Small intestine (tissue), 7 donors: Measurements from ENCODE around the gene SULT1A3. TPM values are rescaled to one million over a fixed set of nuclear protein-coding genes. Genes with fewer than 3 reads are reported as not detected.
"Not testable (repeated sequence)": the region's sequence is repeated elsewhere in the genome, so short reads cannot be mapped to it uniquely, and the experiment has no call there.

Source experiments
- DNase-seq, 2 donors: peaks; one replicate each; pipeline versions ENCODE4 v3.0.0 to v3.0.0-alpha.2; 2013
- FAIRE-seq: peaks from 2 replicates; lab custom pipeline; 2012; peaks lifted over from hg19 to GRCh38; lab: Jason Lieb, UNC
- H3K27ac ChIP-seq, 3 donors: one replicate each; pipeline ENCODE4 v1.5.1; 2013; ENCODE audit warnings: low read length in 2 of 3, mild to moderate bottlenecking in 2 of 3, control low read depth in 1 of 3, inconsistent platforms in 1 of 3, low read depth in 1 of 3, moderate library complexity in 1 of 3
- H3K27me3 ChIP-seq, 3 donors: one replicate each; pipeline ENCODE4 v1.6.1; 2013; ENCODE audit warnings: low read length in 3 of 3, inconsistent platforms in 1 of 3; ENCODE audit not compliant: control insufficient read depth in 3 of 3, insufficient read depth in 3 of 3
- H3K36me3 ChIP-seq, 3 donors: one replicate each; pipeline ENCODE4 v1.6.1; 2013; ENCODE audit warnings: low read length in 3 of 3, inconsistent platforms in 1 of 3, low read depth in 1 of 3, mild to moderate bottlenecking in 1 of 3, moderate library complexity in 1 of 3; ENCODE audit not compliant: control insufficient read depth in 3 of 3, insufficient read depth in 2 of 3
- H3K4me1 ChIP-seq, 3 donors: one replicate each; pipeline ENCODE4 v1.6.1; 2013; ENCODE audit warnings: low read length in 2 of 3, inconsistent platforms in 1 of 3, low read depth in 1 of 3, mild to moderate bottlenecking in 1 of 3, moderate library complexity in 1 of 3; ENCODE audit not compliant: control insufficient read depth in 3 of 3, insufficient read depth in 2 of 3
- H3K4me3 ChIP-seq, 3 donors: one replicate each; pipeline ENCODE4 v1.5.1; 2013; ENCODE audit warnings: low read length in 3 of 3, control low read depth in 1 of 3, inconsistent platforms in 1 of 3, low read depth in 1 of 3, mild to moderate bottlenecking in 1 of 3, moderate library complexity in 1 of 3
- H3K9me3 ChIP-seq, 2 donors: one replicate each; pipeline ENCODE4 v1.6.1; 2013; ENCODE audit warnings: low read depth in 1 of 2, low read length in 1 of 2; ENCODE audit not compliant: control insufficient read depth in 2 of 2, insufficient read depth in 1 of 2
- WGBS, 3 donors: extraction: QIAGEN DNeasy Blood & Tissue Kit; methylation state at CpG; one replicate each; pipeline ENCODE4 v1.1.7; 2013; 5-methylcytosine and 5-hydroxymethylcytosine counted together
- polyA plus RNA-seq, 4 donors: library from polyadenylated mRNA; stranded (reverse) in 3 of 4; unstranded in 1 of 4; fragments of 200-250 nt in 3 of 4; fragments of 120-200 nt in 1 of 4; gene quantifications; one replicate each; pipeline versions ENCODE4 v1.2.1 to v1.2.3, GENCODE V29; 2013
- donor health status: healthy with polysubstance abuse.
- donor health status: control.
- donor health status: control.
- donor health status: Bipolar disorder and iron deficiency.
- donor health status: healthy.

Gene SULT1A3
- polyA plus RNA-seq, 4 donors = 34.6 to 376 (median 148) TPM

DNA sequence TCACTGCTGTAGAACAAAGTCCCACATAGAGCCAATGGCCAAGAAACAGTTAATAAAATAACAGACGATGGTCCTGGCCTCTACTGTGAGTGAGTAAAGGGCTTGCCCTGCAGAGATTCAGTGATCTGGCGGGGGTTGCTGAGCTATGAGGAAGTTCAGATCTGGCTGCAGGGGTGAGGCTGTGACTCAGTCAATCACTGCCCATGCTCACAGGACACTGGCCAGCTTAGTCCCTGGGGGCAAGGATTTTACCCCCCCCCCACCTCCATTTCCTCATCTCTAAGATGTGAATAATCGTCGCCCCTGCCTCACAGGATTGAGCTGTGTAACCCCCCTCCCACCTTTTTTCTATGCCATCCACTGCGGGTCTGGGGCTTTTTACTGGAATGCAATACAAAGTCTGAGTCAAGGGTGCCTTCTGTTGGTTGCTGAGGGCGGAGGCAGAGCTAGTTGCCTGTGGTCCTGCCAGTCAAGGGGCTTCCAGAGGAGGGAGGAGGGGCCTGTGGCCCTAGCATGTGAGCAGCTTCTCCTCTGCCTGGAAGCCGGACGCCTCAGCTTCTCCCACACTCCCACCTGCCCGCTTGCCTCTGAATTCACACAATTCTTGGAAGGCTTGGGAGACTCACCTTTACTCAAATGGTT is 8.1 kb downstream of the SULT1A3 start:
- H3K4me1 ChIP-seq, H3K9me3 ChIP-seq, FAIRE-seq, H3K36me3 ChIP-seq, H3K27ac ChIP-seq, H3K4me3 ChIP-seq, DNase-seq, H3K27me3 ChIP-seq: not testable (repeated sequence)
- WGBS, 3 donors = 25 to 48% (median 45%) methylated on average over 2 of the region's 9 CpGs

DNA sequence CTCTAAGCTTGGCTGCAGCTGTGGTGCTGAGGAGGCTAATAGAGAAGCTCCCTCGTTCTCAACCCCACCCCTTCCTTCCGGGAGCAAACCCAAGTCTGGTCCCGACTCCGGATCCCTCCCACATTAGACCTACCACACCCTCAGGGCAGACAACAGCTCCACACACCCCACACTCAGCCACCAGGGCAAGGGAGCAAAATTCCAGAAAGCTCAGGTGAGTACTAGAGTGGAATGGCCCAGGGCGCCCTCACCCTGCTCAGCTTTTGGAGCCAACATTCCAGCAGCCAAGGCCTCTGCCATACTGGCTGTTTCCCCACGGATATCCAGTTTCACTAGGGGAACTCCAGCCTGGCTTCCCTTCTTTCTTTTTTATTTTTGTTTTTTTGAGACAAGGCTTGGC is 10.0 kb downstream of the SULT1A3 start:
- H3K36me3 ChIP-seq, H3K9me3 ChIP-seq, FAIRE-seq, H3K27ac ChIP-seq, DNase-seq, H3K4me1 ChIP-seq, H3K4me3 ChIP-seq, H3K27me3 ChIP-seq: not testable (repeated sequence)
- WGBS, 3 donors = 0 to 12% (median 0%) methylated on average over 2 to 4 of the region's 6 CpGs

DNA sequence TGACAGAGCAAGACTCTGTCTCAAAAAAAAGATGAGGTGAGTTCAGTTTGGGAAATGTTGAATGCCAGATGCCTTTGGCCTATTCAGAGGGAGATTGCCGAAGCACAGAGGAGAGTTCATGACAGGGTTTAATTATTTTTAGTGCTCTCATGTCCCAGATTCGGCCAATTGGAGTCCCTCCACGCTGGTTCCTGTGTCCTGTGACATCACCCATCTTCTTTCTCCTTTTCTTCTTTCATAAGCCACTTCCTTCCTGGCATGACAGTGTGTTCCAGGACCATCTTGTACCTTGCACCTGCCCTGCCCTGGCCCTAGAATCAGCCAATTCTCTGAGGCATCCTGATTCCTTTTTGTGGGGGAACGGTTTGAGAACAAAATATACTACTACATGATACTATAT is 12.4 kb downstream of the SULT1A3 start:
- no CpG with 5 or more reads among the region's 4 CpGs for WGBS, 3 donors

DNA sequence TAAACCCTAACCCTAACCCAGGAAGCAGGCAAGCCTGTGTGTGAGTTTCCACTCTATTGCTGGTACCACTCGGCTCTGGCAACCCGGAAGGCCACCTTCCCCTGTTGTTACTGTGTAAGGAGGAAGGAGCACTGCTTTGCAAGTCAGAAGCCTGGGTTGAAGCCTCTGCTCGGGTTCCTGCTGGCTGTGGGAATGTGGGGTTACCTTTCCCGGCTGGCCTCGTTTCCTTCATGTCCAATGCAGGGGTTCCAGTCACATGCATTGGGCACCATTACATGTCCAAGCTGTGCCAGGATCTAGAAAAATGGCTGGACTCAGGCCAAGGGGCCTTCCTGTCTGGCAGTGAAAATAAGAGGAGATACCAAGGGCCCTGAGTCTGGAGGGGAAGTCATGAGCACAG is 18.0 kb downstream of the SULT1A3 start:
- not testable (repeated sequence) for H3K27ac ChIP-seq, H3K27me3 ChIP-seq, H3K9me3 ChIP-seq, FAIRE-seq, H3K4me3 ChIP-seq, DNase-seq, H3K36me3 ChIP-seq, H3K4me1 ChIP-seq
- WGBS, 3 donors = 74 to 79% (median 79%) methylated on average over 3 of the region's 5 CpGs

More for the DNA sequence above, 12.4 kb downstream of the SULT1A3 start:
- not testable (repeated sequence) for H3K27ac ChIP-seq, H3K4me3 ChIP-seq, H3K27me3 ChIP-seq, H3K36me3 ChIP-seq, H3K9me3 ChIP-seq, DNase-seq, H3K4me1 ChIP-seq, FAIRE-seq

DNA sequence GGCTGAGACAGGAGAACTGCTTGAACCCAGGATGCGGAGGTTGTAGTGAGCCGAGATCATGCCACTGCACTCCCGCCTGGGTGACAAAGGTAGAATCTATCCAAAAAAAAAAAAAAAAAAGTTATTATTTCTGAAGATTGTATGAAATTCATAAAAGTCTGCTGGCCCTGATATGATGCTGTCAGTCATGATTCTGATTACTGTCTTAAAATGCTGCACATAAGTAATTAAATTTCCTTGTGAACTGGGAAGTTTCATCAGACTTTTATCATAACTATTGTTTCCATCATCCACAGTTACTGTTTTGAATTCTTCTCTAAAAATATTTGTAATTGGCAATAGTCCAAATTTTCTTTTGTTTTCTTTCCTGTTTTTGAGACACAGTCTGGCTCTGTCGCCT is 49.3 kb downstream of the SULT1A3 start, which contains the start of gene NPIPB13:
Gene NPIPB13, minus strand, starts transcription at position 101 of the 400 bp plus-strand sequence. CDS start 2,906 bp downstream, outside the sequence.
- not testable (repeated sequence) for H3K9me3 ChIP-seq, H3K36me3 ChIP-seq, H3K4me1 ChIP-seq, FAIRE-seq, H3K27me3 ChIP-seq, H3K27ac ChIP-seq, DNase-seq, H3K4me3 ChIP-seq
- whole genome bisulfite sequencing, 3 donors = no CpG with 5 or more reads among the region's 4 CpGs

Other genes with a start within 250 kb of the SULT1A3 start
- gene TMEM219, start 237.2 kb upstream of the SULT1A3 start, polyA plus RNA-seq = 100 to 1,000 TPM; 163 to 334 (median 242) TPM
- gene TAOK2, start 225.4 kb upstream of the SULT1A3 start, polyA plus RNA-seq = 10 to 100 TPM; 21.6 to 36.7 (median 29.0) TPM
- gene HIRIP3, start 203.6 kb upstream of the SULT1A3 start, polyA plus RNA-seq = 10 to 100 TPM; 10.1 to 15.2 (median 14.8) TPM
- 10 to 100 TPM; 49.2 to 80.4 (median 55.9) TPM for gene INO80E, start 203.0 kb upstream of the SULT1A3 start, polyA plus RNA-seq
- 1 to 10 TPM in 3 of 4 donors, not detected in 1; 1.3 to 4.6 (median 1.6) TPM for gene DOC2A, start 188.2 kb upstream of the SULT1A3 start, polyA plus RNA-seq
- gene C16orf92, start 176.1 kb upstream of the SULT1A3 start, polyA plus RNA-seq = not detected
- gene TLCD3B, start 168.0 kb upstream of the SULT1A3 start, polyA plus RNA-seq = 1 to 10 TPM in 1 of 4 donors, under 1 TPM in 1, not detected in 2; 0.47 to 1.4 TPM
- gene ALDOA, start 133.5 kb upstream of the SULT1A3 start, polyA plus RNA-seq = 1,000 to 10,000 TPM in 2 of 4 donors, 100 to 1,000 TPM in 2; 406 to 1,111 (median 984) TPM
- 100 to 1,000 TPM in 3 of 4 donors, 10 to 100 TPM in 1; 93.0 to 145 (median 122) TPM for gene PPP4C, start 123.3 kb upstream of the SULT1A3 start, polyA plus RNA-seq
- gene TBX6, start 107.3 kb upstream of the SULT1A3 start, polyA plus RNA-seq = 1 to 10 TPM in 2 of 4 donors, under 1 TPM in 2; 0.54 to 1.6 (median 1.2) TPM
- gene YPEL3, start 103.0 kb upstream of the SULT1A3 start, polyA plus RNA-seq = 100 to 1,000 TPM in 2 of 4 donors, 10 to 100 TPM in 2; 39.6 to 154 (median 99.6) TPM
- 10 to 100 TPM; 13.2 to 23.9 (median 19.5) TPM for gene GDPD3, start 85.7 kb upstream of the SULT1A3 start, polyA plus RNA-seq
- 100 to 1,000 TPM; 174 to 241 (median 194) TPM for gene MAPK3, start 76.0 kb upstream of the SULT1A3 start, polyA plus RNA-seq
- 10 to 100 TPM; 27.3 to 65.7 (median 32.7) TPM for gene CORO1A, start 15.7 kb upstream of the SULT1A3 start, polyA plus RNA-seq
- gene BOLA2B, start 5.6 kb upstream of the SULT1A3 start, polyA plus RNA-seq = 100 to 1,000 TPM in 3 of 4 donors, 10 to 100 TPM in 1; 55.8 to 614 (median 378) TPM
- 100 to 1,000 TPM in 2 of 4 donors, 10 to 100 TPM in 2; 77.2 to 318 (median 185) TPM for gene SLX1A, start 5.4 kb upstream of the SULT1A3 start, polyA plus RNA-seq
- gene NPIPB13, start 49.2 kb downstream of the SULT1A3 start, polyA plus RNA-seq = 10 to 100 TPM in 2 of 4 donors, 1 to 10 TPM in 2; 2.7 to 16.6 (median 7.3) TPM
- 10 to 100 TPM; 30.0 to 43.5 (median 39.9) TPM for gene CD2BP2, start 156.1 kb downstream of the SULT1A3 start, polyA plus RNA-seq
- gene TBC1D10B, start 171.2 kb downstream of the SULT1A3 start, polyA plus RNA-seq = 10 to 100 TPM; 30.8 to 46.1 (median 41.9) TPM
- 10 to 100 TPM in 1 of 4 donors, 1 to 10 TPM in 1, under 1 TPM in 1, not detected in 1; 0.82 to 26.3 (median 1.9) TPM for gene MYL11, start 175.5 kb downstream of the SULT1A3 start, polyA plus RNA-seq
- gene SEPTIN1, start 183.3 kb downstream of the SULT1A3 start, polyA plus RNA-seq = 10 to 100 TPM in 1 of 4 donors, 1 to 10 TPM in 3; 4.8 to 21.1 (median 6.4) TPM
- gene ZNF48, start 196.2 kb downstream of the SULT1A3 start, polyA plus RNA-seq = 1 to 10 TPM; 1.6 to 7.0 (median 3.9) TPM
- gene ZNF771, start 208.4 kb downstream of the SULT1A3 start, polyA plus RNA-seq = 1 to 10 TPM; 2.5 to 5.3 (median 3.6) TPM
- 100 to 1,000 TPM in 1 of 4 donors, 10 to 100 TPM in 3; 42.4 to 116 (median 58.9) TPM for gene DCTPP1, start 230.8 kb downstream of the SULT1A3 start, polyA plus RNA-seq
- gene SEPHS2, start 246.6 kb downstream of the SULT1A3 start, polyA plus RNA-seq = 100 to 1,000 TPM in 3 of 4 donors, 10 to 100 TPM in 1; 76.9 to 349 (median 175) TPM